Spleen (tissue), 7 donors: ENCODE measurements around the gene SEC31B.

Experiments used
- CTCF ChIP-seq, 11 experiments: fragments of 200-600 bp in 7 of 11; fragments of 450-650 bp in 4 of 11; sonication (generic) in 4 of 11; IDR thresholded peaks in 8 of 11; conservative IDR thresholded peaks in 3 of 11; 1 replicate in 7 of 11; 2 replicates in 4 of 11; pipeline versions ENCODE4 v1.4.0 to v1.8.0; 2016 to 2021; ENCODE audit warnings: antibody characterized with exemption in 11 of 11, inconsistent platforms in 4 of 11, mild to moderate bottlenecking in 1 of 11
- POLR2A ChIP-seq, 3 donors: fragments of 450-650 bp; IDR thresholded peaks; one replicate each; pipeline ENCODE4 v1.5.1; 2017; ENCODE audit warnings: antibody characterized with exemption in 3 of 3, mild to moderate bottlenecking in 1 of 3
- POLR2AphosphoS5 ChIP-seq, 3 donors: sonication (generic); formaldehyde crosslinking; IDR thresholded peaks; one replicate each; pipeline ENCODE4 v1.5.1; 2017; ENCODE audit warnings: antibody characterized with exemption in 3 of 3
- donor health status: DM: no; HTN: no; CAD: no; lungs with moderate emphysema.
- donor health status: DM: no; HTN: no; CAD: no.
- donor health status: DM: no; HTN: no; CAD: no.

GRCh38 chr10:100477970-100478369 lies 41.7 kb downstream of the SEC31B start:
- no peak for TF ChIP-seq CTCF (IDR thresholded peaks at IDR 0.05 in 8 of 11, conservative IDR thresholded peaks at IDR 0.05 in 3 of 11)
- TF ChIP-seq POLR2AphosphoS5 (IDR thresholded peaks at IDR 0.05), result no peak
- TF ChIP-seq POLR2A (IDR thresholded peaks at IDR 0.05), result no peak
